Choroid plexus epithelial cell (primary cell): ENCODE data around the gene SLMAP.

Experiments used
- DNase-seq: peaks from one replicate; pipeline ENCODE4 v3.0.0-alpha.2; 2010; ENCODE audit warnings: low read depth
- H3K4me3 ChIP-seq: 2 replicates; pipeline ENCODE4 v1.5.1; 2011; ENCODE audit warnings: low read depth, mild to moderate bottlenecking, control low read depth, low read length, moderate library complexity
- TF ChIP-seq, protein P1 (sequence below): conservative IDR thresholded peaks from 2 replicates; pipeline ENCODE4 v1.5.1; 2011; ENCODE audit warnings: low read depth, mild to moderate bottlenecking, control low read depth, inconsistent platforms, low read length, moderate library complexity

SLMAP gene

DNA sequence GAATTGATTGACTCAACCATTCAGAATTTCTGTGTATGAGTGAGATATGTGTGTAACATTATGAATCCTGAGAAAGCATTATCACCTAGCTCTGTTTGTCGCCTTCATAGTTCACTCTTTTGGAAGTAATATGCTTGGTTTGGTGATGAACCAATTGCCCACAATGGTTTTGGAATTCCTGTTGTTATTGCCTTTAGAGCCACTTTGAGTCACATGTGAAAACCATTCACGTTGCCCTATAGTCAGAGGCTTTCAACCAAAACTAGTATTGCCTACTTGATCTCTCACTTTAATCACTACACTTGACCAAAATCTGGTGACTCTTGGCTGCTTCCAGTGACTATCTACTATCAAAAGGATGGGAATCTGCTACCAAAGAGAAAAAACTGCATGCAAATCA lies 173.9 kb downstream of the SLMAP start:
- DNase-seq = no peak
- no peak overlapping the region for H3K4me3 ChIP-seq
- TF ChIP-seq, protein P1, sequence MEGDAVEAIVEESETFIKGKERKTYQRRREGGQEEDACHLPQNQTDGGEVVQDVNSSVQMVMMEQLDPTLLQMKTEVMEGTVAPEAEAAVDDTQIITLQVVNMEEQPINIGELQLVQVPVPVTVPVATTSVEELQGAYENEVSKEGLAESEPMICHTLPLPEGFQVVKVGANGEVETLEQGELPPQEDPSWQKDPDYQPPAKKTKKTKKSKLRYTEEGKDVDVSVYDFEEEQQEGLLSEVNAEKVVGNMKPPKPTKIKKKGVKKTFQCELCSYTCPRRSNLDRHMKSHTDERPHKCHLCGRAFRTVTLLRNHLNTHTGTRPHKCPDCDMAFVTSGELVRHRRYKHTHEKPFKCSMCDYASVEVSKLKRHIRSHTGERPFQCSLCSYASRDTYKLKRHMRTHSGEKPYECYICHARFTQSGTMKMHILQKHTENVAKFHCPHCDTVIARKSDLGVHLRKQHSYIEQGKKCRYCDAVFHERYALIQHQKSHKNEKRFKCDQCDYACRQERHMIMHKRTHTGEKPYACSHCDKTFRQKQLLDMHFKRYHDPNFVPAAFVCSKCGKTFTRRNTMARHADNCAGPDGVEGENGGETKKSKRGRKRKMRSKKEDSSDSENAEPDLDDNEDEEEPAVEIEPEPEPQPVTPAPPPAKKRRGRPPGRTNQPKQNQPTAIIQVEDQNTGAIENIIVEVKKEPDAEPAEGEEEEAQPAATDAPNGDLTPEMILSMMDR = no peak

DNA sequence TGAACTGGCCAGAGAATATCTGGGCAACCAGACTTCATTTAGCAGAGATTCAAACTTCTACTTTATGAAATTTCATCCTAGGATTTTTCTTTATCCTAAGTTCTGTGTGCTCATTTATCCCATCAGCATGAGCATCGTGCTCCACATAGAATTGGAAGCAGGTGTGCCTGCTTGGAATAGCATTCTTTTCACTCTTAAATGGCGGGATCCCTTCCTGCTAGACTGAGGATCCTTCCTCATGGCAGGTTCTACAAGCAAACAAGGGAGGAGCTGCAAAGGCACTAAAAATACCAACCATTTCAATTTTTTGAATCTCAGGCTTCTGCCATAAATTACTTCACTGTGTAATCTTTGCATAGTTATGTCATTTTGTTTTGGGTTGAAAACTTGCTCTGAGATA lies 177.5 kb downstream of the SLMAP start:
- no peak overlapping the region for H3K4me3 ChIP-seq
- DNase-seq = no peak
- TF ChIP-seq, protein P1 = no peak

DNA sequence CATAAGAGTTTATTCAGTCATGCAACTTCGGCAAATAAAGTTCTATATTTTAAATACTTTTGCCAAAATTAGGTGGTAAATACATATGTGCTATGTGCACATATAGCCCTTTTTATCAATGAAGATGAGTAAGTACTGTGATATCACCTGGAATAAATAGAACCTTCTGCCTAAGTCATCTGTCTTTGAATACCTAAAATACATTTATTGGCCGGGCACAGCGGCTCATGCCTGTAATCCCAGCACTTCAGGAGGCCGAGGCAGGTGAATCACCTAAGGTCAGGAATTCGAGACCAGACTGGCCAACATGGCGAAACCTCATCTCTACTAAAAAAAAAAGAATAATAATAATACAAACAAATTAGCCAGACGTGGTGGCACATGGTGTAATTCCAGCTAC lies 178.3 kb downstream of the SLMAP start:
- no peak for DNase-seq
- no peak overlapping the region for H3K4me3 ChIP-seq
- TF ChIP-seq, protein P1 = no peak

DNA sequence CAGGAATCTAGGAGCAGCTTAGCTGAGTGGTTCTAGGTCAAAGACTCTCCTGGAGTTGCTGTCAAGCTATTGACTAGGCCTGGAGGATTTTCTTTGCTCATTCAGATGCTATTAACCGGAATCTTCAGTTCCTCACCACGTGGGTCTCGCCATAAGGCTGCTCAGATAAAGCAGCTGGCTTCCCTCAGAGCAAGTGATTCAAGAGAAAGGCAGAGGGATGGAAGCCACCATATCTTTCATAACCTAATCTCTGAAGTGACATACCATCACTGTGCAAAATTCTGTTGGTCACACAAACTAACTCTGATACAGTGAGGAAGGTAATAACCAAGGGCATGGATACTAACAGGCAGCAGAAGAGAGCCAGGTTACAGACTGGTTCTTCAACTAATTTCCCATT lies 179.4 kb downstream of the SLMAP start:
- TF ChIP-seq, protein P1 = no peak
- no peak for DNase-seq
- no peak overlapping the region for H3K4me3 ChIP-seq

DNA sequence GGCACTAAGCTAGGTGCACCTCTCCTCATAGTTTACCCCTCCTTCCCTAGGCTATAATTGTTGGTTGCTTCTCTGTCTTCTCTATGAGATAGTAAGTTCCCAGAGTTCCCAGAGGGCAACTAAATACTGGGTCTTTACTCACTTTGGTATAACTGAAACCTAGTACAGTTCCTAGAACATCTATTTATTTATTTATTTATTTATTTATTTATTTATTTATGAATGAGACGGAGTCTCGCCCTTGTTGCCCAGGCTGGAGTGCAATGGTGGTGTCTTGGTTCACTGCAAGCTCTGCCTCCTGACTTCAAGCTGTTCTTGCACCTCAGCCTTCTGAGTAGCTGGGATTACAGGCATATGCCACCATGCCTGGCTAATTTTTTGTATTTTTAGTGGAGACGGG lies 181.0 kb downstream of the SLMAP start:
- no peak for DNase-seq
- TF ChIP-seq, protein P1 = no peak
- H3K4me3 ChIP-seq = no peak overlapping the region

DNA sequence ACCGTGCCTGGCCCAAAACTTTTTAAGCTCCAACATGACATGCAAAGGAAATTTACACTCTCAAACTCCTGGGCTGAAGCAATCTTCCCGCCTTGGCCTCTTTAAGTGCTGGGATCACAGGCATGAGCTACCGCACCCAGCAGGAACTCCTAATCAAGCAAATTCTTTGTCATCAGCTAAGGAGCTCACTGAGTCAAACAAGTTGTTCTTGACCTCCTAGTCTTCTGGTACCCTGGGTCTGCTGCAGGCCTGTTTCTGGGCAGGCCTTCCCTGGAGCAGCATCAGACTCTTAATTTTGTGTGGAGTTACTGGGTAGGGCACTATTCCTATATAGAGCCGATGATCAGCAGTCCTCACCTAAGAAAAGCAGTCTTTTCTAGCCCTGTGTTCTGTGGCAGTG lies 183.7 kb downstream of the SLMAP start:
- H3K4me3 ChIP-seq = no peak overlapping the region
- DNase-seq = no peak
- TF ChIP-seq, protein P1 = no peak

DNA sequence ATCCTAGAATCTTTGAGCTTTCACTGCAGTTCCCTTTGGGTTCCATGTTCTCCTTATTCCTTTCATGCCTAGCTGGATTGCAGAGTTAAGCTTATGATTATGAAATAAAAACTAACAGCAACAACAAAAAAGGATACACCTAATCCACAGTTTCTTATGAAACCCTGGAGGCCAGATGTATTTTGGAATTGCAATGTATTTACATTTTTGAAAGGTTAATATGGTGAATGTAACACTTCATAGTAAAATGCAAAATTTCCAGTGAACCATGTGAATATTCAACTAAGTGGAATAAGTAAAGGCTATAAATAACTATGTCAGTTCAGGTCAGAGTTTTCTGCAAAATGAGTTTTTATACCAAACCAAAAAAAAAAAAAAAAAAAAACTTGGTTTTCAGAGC lies 186.3 kb downstream of the SLMAP start:
- TF ChIP-seq, protein P1 = no peak
- DNase-seq = no peak
- H3K4me3 ChIP-seq = no peak overlapping the region
